ENCODE measurements around the gene BCKDK. TPM values are rescaled to one million over a fixed set of nuclear protein-coding genes. Genes with fewer than 3 reads are reported as not detected.
"Not testable (repeated sequence)": the region's sequence is repeated elsewhere in the genome, so short reads cannot be mapped to it uniquely, and the experiment has no call there.

Gene BCKDK
- total RNA-seq, 2 experiments from 2014 or later, result 39.0 to 40.4 TPM

- no peak for DNase-seq (ENCODE audit: low spot score)
- TF ChIP-seq CTCF (conservative IDR thresholded peaks at IDR 0.05; ENCODE audit: low read length), result 0 out of 2 replicates have a peak, but pooled peaks have one; percentile 6
- TF ChIP-seq EZH2phosphoT487 (IDR thresholded peaks at IDR 0.05; ENCODE audit: borderline replicate concordance, low read depth, low read length), result no peak
- Histone ChIP-seq H3K36me3 (ENCODE audit: insufficient read depth, low read length) (no peaks in the 10 kb centered on the region), H3K4me1 (ENCODE audit: insufficient read depth, low read length, poor library complexity, severe bottlenecking) (peaks cover 16% of the 10 kb centered on the region), H3K4me2 (ENCODE audit: low read length) (peak overlapping the region; percentile 72), H3K9me3 (ENCODE audit: low read length) (no peaks in the 10 kb centered on the region), H4K20me1 (ENCODE audit: insufficient read depth, low read length) (no peaks in the 10 kb centered on the region), H3K27ac (ENCODE audit: low read depth, low read length, poor library complexity, severe bottlenecking) (no peak overlapping the region), H2AFZ (ENCODE audit: low read length) (peak overlapping the region; percentile 90), H3K79me2 (ENCODE audit: insufficient read depth, low read depth, low read length) (no peaks in the 10 kb centered on the region), H3K4me3 (ENCODE audit: low read depth, low read length, poor library complexity, severe bottlenecking) (peak overlapping the region; percentile 62), H3K9me2 (ENCODE audit: insufficient read depth, low read length) (no peaks in the 10 kb centered on the region)
- intact Hi-C loops (cut with micrococcal nuclease; ENCODE audit: unreplicated experiment), result loop anchor here (2.0 kb wide), 1 partner anchor 34 kb away; the partner anchor contains the start of gene BCKDK
- ChIA-PET POLR2A (interaction anchor here (0.6 to 2.2 kb wide), 3 partner anchors 26 to 92 kb away, joined by 4 to 16 read pairs (median 4); partner anchors contain the start of genes FUS and KAT8), CTCF (ENCODE audit: unreplicated experiment) (no interaction called here)
- no TSS peak for BruUV-seq (replicated peaks)
Observed at GRCh38 chr16:31143011-31143693, 35.0 kb downstream of the BCKDK start.

- H3K4me2 ChIP-seq (ENCODE audit: low read length), result no peak overlapping the region
- CTCF ChIA-PET (ENCODE audit: unreplicated experiment), result no interaction called here
- no peaks in the 10 kb centered on the region for H3K9me3 ChIP-seq (ENCODE audit: low read length)
- no TSS peak for BruUV-seq (replicated peaks)
- no peaks in the 10 kb centered on the region for H4K20me1 ChIP-seq (ENCODE audit: insufficient read depth, low read length)
- H2AFZ ChIP-seq (ENCODE audit: low read length), result no peak overlapping the region
- H3K4me1 ChIP-seq (ENCODE audit: insufficient read depth, low read length, poor library complexity, severe bottlenecking), result peaks cover 16% of the 10 kb centered on the region
- H3K36me3 ChIP-seq (ENCODE audit: insufficient read depth, low read length), result no peaks in the 10 kb centered on the region
- TF ChIP-seq CTCF (conservative IDR thresholded peaks at IDR 0.05; ENCODE audit: low read length), result no peak
- TF ChIP-seq EZH2phosphoT487 (IDR thresholded peaks at IDR 0.05; ENCODE audit: borderline replicate concordance, low read depth, low read length), result no peak
- no peaks in the 10 kb centered on the region for H3K9me2 ChIP-seq (ENCODE audit: insufficient read depth, low read length)
- H3K27ac ChIP-seq (ENCODE audit: low read depth, low read length, poor library complexity, severe bottlenecking), result no peak overlapping the region
- POLR2A ChIA-PET, result interaction anchor here (2.2 kb wide), 1 partner anchor 26 kb away, joined by 16 read pairs; the partner anchor contains the start of gene KAT8
- intact Hi-C loops (cut with micrococcal nuclease; ENCODE audit: unreplicated experiment), result loop anchor here (2.0 kb wide), 1 partner anchor 35 kb away; the partner anchor contains the start of gene BCKDK
- DNase-seq (ENCODE audit: low spot score), result no peak
- H3K79me2 ChIP-seq (ENCODE audit: insufficient read depth, low read depth, low read length), result no peaks in the 10 kb centered on the region
- H3K4me3 ChIP-seq (ENCODE audit: low read depth, low read length, poor library complexity, severe bottlenecking), result no peak overlapping the region
Observed at GRCh38 chr16:31143694-31144148, 35.5 kb downstream of the BCKDK start.

GRCh38 chr16:31144418-31144817, 36.2 kb downstream of the BCKDK start:
- H3K4me1 ChIP-seq (ENCODE audit: insufficient read depth, low read length, poor library complexity, severe bottlenecking), result peaks cover 16% of the 10 kb centered on the region
- POLR2A ChIA-PET; BruUV-seq (replicated peaks); DNase-seq (ENCODE audit: low spot score); intact Hi-C loops (cut with micrococcal nuclease; ENCODE audit: unreplicated experiment); H3K4me2 ChIP-seq (ENCODE audit: low read length); H3K9me2 ChIP-seq (ENCODE audit: insufficient read depth, low read length); H3K27ac ChIP-seq (ENCODE audit: low read depth, low read length, poor library complexity, severe bottlenecking); H3K36me3 ChIP-seq (ENCODE audit: insufficient read depth, low read length); H3K79me2 ChIP-seq (ENCODE audit: insufficient read depth, low read depth, low read length); H3K4me3 ChIP-seq (ENCODE audit: low read depth, low read length, poor library complexity, severe bottlenecking); CTCF ChIA-PET (ENCODE audit: unreplicated experiment); H2AFZ ChIP-seq (ENCODE audit: low read length); H4K20me1 ChIP-seq (ENCODE audit: insufficient read depth, low read length); H3K9me3 ChIP-seq (ENCODE audit: low read length): not testable (repeated sequence)
